ENCODE measurements around the gene TNFAIP1. TPM values are rescaled to one million over a fixed set of nuclear protein-coding genes. Genes with fewer than 3 reads are reported as not detected.

The TNFAIP1 gene
- total and polyA plus RNA-seq, 8 donors: 1.7 to 50.4 (median 20.3) TPM

DNA sequence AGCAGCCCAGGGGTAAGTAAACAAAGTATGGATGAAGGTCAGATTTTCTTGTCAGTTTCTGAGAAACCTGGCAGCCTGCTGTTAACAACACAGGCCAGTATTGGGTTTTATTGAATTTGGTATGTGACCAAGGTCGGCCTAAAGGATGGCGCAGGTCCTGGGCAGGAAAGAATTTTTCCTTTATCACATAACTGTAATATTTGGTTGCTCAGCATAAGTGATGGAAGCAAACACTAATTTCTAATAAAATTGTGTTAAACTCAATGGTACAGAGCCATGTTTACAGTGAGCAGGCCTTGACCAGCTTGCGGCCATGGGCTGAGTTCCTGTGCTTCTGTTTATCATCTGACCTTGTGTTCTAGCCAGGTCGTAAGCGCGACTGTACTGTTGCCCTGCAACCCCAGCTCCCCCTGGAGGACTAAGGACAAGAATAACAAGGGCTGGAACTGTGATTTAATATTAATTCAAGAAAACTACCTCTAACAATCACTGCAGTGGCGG is 11.2 kb downstream of the TNFAIP1 start:
- H3K9me3 ChIP-seq: no peaks in the 10 kb centered on the region
- H3K36me3 ChIP-seq: peaks cover 83 to 100% (median 99%) of the 10 kb centered on the region in 4 donors
- H3K27ac ChIP-seq: peak overlapping the region; percentile 67 to 83 (median 78)
- H3K27me3 ChIP-seq: no peaks in the 10 kb centered on the region
- peak; percentile 64 to 72 for DNase-seq
- H3K4me3 ChIP-seq: no peak overlapping the region
- intact Hi-C loops (cut with DNase I; ENCODE audit: low total_unique reads): no loop called here
- peaks cover 38 to 43% (median 41%) of the 10 kb centered on the region in 4 donors for H3K4me1 ChIP-seq
- WGBS, 5 donors: 33 to 48% (median 36%) methylated on average over 7 of the region's 7 CpGs
- TF ChIP-seq POLR2AphosphoS5 (IDR thresholded peaks at IDR 0.05): peak in 1 of 3 donors; percentile 33
- TF ChIP-seq POLR2A (IDR thresholded peaks at IDR 0.05): no peak
- peak in 2 of 7 experiments; percentile 11 to 66 for TF ChIP-seq CTCF (IDR thresholded peaks at IDR 0.05)
- no peak for TF ChIP-seq EP300 (IDR thresholded peaks at IDR 0.05)

GRCh38 chr17:28347261-28347891 is 11.8 kb downstream of the TNFAIP1 start:
- H3K27me3 ChIP-seq: no peaks in the 10 kb centered on the region
- WGBS, 5 donors: 25 to 68% (median 51%) methylated on average over 8 of the region's 8 CpGs
- peaks cover 83 to 100% (median 99%) of the 10 kb centered on the region in 4 donors for H3K36me3 ChIP-seq
- peaks cover 38 to 43% (median 41%) of the 10 kb centered on the region in 4 donors for H3K4me1 ChIP-seq
- peak overlapping the region; percentile 67 to 83 (median 78) for H3K27ac ChIP-seq
- intact Hi-C loops (cut with DNase I; ENCODE audit: low total_unique reads): no loop called here
- TF ChIP-seq EP300 (IDR thresholded peaks at IDR 0.05) (no peak), POLR2A (IDR thresholded peaks at IDR 0.05) (no peak), CTCF (IDR thresholded peaks at IDR 0.05) (no peak), POLR2AphosphoS5 (IDR thresholded peaks at IDR 0.05) (no peak)
- DNase-seq: peak in 1 of 2 donors; percentile 50
- no peaks in the 10 kb centered on the region for H3K9me3 ChIP-seq
- H3K4me3 ChIP-seq: no peak overlapping the region

- peaks cover 83 to 100% (median 99%) of the 10 kb centered on the region in 4 donors for H3K36me3 ChIP-seq
- H3K4me1 ChIP-seq: peaks cover 38 to 43% (median 40%) of the 10 kb centered on the region in 4 donors
- peak overlapping the region in 4 of 5 donors; percentile 2 to 83 (median 40) for H3K27ac ChIP-seq
- no peak overlapping the region for H3K4me3 ChIP-seq
- H3K9me3 ChIP-seq: no peaks in the 10 kb centered on the region
- H3K27me3 ChIP-seq: no peaks in the 10 kb centered on the region
- intact Hi-C loops (cut with DNase I; ENCODE audit: low total_unique reads): no loop called here
- no peak for TF ChIP-seq EP300 (IDR thresholded peaks at IDR 0.05)
- TF ChIP-seq POLR2AphosphoS5 (IDR thresholded peaks at IDR 0.05): no peak
- no peak for TF ChIP-seq POLR2A (IDR thresholded peaks at IDR 0.05)
- TF ChIP-seq CTCF (IDR thresholded peaks at IDR 0.05): no peak
- 29 to 87% (median 41%) methylated on average over 3 of the region's 3 CpGs for WGBS, 5 donors
- no peak for DNase-seq
Observed at GRCh38 chr17:28348979-28349378, 13.4 kb downstream of the TNFAIP1 start.

- WGBS, 5 donors: 91 to 97% (median 94%) methylated on average over 7 of the region's 7 CpGs
- Histone ChIP-seq H3K4me1 (peaks cover 30 to 35% (median 32%) of the 10 kb centered on the region in 4 donors), H3K9me3 (no peaks in the 10 kb centered on the region), H3K27ac (no peak overlapping the region), H3K4me3 (no peak overlapping the region), H3K36me3 (peaks cover 83 to 100% (median 99%) of the 10 kb centered on the region in 4 donors), H3K27me3 (no peaks in the 10 kb centered on the region)
- intact Hi-C loops (cut with DNase I; ENCODE audit: low total_unique reads): no loop called here
- no peak for DNase-seq
- TF ChIP-seq POLR2A (IDR thresholded peaks at IDR 0.05) (no peak), CTCF (IDR thresholded peaks at IDR 0.05) (no peak), EP300 (IDR thresholded peaks at IDR 0.05) (no peak), POLR2AphosphoS5 (IDR thresholded peaks at IDR 0.05) (no peak)
Observed at GRCh38 chr17:28350271-28350670, 14.7 kb downstream of the TNFAIP1 start.
